ENCODE measurements around the gene PCA3. TPM values are rescaled to one million over a fixed set of nuclear protein-coding genes. Genes with fewer than 3 reads are reported as not detected.

The PCA3 gene
- total RNA-seq, 1 experiment from 2014 or later: not detected

GRCh38 chr9:76818271-76818670, 54.0 kb downstream of the PCA3 start:
- DNase-seq (ENCODE audit: extremely low read depth, low read depth): peak; percentile 74

DNA sequence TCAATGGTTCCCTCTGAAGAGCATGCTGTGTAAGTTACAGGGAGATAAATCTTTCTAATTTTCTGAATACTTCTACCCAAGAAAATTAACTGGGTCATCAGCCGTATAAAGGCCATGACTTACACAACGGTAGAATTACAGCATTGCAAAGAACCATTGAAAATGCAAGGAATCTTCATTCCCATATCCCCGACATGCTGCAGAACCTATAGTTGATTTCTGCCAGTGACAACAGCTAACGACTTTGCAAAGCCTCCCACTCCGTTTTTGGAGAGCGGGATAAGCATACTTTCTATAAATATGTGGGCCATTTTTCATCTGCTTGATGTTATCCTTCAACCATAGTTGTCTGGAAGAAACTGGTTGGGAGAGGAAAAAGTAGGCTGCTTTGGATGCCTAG, 56.2 kb downstream of the PCA3 start:
- DNase-seq (ENCODE audit: extremely low read depth, low read depth): no peak

DNA sequence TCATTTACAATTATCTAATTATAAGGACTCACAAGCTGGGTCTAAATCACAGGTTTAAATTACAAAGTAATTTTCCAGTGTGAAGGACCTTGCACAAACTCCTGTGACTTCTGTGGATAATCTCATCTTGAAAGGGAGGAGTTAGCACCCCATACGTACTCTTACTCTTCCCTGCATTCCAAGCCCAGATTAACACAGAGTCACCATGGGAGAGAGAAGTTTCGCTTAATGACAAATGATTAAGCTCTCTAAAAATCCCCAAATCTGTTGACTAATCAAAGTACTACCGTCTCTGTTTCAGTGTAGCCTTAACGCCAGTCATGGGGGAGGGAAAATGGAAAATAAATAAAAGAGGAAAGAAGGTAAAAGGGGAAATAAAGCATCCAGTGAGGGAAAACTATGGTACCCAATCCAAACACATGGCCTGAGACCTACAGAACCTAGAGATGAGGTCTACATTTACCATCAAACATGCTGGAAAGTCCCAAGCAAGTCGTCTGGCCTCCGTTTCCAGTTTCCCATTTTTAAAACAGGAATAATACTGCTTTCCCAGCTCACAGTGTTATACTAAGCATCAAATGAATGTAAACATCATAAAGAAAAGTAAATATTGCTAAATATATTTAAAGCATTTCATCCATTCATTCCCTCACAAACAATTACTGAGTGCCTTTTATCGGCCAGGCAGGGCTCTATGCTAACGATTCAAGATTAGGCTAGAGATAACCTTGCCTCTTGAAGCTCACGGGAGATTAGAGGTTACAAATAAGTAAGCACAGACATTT, 63.2 kb downstream of the PCA3 start:
- DNase-seq (ENCODE audit: extremely low read depth, low read depth): no peak

- DNase-seq (ENCODE audit: extremely low read depth, low read depth): no peak
These were observed 64.2 kb downstream of the PCA3 start for GRCh38 chr9:76828447-76828846.

- DNase-seq (ENCODE audit: extremely low read depth, low read depth): peak; percentile 44
These were observed 71.5 kb downstream of the PCA3 start for GRCh38 chr9:76835571-76836283.

Small RNA genes lying within 50 kb of the gene (small RNA-seq; reads per million reads assigned to genes)
- 0 reads per million in 2 experiments for gene AL359314.1

Other genes with a start within 250 kb of the PCA3 start
- gene PRUNE2, start 141.7 kb downstream of the PCA3 start, total RNA-seq (2014; rRNA removed; shearing (Covaris generic)): 0.27 and 0.35 TPM in 2 replicates

Measured in NCI-H460 (cell line).